Measurements from ENCODE around the gene RNF224.

- TF ChIP-seq, protein P1, sequence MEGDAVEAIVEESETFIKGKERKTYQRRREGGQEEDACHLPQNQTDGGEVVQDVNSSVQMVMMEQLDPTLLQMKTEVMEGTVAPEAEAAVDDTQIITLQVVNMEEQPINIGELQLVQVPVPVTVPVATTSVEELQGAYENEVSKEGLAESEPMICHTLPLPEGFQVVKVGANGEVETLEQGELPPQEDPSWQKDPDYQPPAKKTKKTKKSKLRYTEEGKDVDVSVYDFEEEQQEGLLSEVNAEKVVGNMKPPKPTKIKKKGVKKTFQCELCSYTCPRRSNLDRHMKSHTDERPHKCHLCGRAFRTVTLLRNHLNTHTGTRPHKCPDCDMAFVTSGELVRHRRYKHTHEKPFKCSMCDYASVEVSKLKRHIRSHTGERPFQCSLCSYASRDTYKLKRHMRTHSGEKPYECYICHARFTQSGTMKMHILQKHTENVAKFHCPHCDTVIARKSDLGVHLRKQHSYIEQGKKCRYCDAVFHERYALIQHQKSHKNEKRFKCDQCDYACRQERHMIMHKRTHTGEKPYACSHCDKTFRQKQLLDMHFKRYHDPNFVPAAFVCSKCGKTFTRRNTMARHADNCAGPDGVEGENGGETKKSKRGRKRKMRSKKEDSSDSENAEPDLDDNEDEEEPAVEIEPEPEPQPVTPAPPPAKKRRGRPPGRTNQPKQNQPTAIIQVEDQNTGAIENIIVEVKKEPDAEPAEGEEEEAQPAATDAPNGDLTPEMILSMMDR (IDR thresholded peaks at IDR 0.05; ENCODE audit: low read depth, low read length) = no peak
- TF ChIP-seq, protein P2, sequence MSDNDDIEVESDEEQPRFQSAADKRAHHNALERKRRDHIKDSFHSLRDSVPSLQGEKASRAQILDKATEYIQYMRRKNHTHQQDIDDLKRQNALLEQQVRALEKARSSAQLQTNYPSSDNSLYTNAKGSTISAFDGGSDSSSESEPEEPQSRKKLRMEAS (IDR thresholded peaks at IDR 0.05; ENCODE audit: low read depth, low read length) = no peak
- TF ChIP-seq POLR2A (IDR thresholded peaks at IDR 0.05; ENCODE audit: extremely low read depth, insufficient read length) = no peak
These were observed 2.2 kb upstream of the RNF224 start, which contains the start of gene CYSRT1 for GRCh38 chr9:137224830-137225694.

All from NB4 (cell line).